Measurements from ENCODE around the gene CAMK1D.
"Not testable (repeated sequence)": the region's sequence is repeated elsewhere in the genome, so short reads cannot be mapped to it uniquely, and the experiment has no call there.

The CAMK1D gene

DNA sequence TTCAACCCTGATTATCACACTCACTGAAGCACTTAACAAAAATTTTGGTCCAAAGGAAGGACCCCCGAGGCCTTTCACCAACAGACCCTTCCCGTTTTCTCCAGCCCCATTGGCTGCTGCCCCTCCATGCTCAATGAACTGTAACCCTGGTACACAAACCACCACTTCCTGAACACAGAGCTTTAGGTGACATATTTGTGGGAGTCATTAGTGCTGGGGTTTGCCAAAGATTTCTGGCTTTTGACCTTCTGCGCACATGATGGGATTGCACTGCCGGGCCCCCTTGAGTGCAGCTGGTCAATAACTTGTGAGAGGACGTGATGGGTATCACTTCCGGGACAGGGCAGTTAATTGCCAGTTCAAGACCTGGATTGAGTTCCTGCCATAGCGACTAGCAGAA lies 9.0 kb upstream of the CAMK1D start:
- DNase-seq (ENCODE audit: low read depth in 2 of 3, low spot score in 2 of 3) = no peak

DNA sequence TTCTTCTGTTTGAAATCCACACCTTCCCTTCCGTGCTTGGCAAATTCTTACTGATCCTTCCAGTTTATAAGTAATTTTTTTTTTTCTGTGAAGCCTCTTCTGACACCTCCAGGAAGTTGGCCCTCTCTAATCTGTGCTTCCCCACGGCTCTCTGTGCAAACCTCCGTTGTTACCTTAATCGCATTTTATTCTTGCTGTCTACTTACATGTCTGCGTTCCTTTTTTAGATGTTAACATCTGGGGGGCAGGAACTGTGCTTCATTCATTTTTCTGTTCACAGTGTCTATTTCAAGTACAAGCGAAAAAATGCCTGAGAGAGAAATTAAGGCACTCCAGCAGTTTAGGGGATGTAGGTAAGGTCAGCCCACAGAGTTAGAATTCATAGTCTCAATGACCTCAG lies 8.4 kb upstream of the CAMK1D start:
- no peak for DNase-seq (ENCODE audit: low read depth in 2 of 3, low spot score in 2 of 3)

DNA sequence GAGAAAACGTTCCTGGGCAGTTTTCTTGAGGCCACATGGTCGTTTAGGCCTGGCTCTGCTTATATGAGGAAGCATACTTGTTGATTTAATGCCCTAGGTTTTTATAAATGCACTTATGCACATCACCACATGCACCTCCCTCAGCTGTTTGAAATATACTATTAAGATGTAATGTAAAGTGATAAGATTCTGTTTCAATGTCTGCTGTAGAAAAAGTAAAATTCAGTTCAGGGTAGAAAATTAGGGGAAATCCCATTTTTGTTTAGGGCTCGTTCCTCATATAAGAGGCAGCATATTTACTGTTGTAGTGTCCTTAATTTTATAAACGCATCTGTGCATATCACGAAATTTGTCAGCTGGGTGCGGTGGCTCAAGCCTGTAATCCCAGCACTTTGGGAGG lies 7.8 kb upstream of the CAMK1D start:
- no peak for DNase-seq (ENCODE audit: low read depth in 2 of 3, low spot score in 2 of 3)

DNA sequence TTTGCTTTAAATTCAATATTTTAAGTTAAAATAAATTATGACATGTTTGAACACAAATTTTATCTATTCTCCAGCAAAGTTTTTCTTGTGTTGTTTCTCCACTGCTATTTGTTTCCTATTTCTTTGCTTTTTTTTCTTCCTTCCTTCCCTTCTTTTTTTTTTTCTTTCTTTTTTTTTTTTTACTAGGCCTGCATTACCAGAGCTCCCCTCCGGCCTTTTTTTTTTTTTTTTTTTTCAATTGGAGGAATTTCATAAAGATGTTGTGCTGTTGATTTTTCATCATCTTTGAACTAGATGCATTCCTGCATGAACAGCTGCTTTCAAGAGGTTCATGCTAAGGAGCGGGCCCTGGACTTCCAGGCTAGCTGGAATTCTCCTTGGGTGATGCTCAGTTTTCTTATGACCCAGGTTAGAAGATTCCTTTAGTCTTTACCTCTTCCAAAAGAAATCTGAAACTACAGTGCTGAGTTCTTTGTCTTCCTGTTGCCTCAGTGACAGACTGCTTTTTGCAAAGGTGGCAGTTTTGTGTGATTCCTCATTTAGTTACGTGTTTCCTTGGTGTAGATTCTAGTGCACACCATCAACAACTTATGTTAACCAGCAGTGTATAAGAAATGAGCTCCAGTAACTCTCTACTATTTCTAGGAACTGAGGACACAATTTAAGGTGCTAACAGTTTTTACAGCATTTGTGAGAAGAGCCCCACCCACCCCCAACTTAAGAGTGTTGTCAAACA lies 4.8 kb upstream of the CAMK1D start:
- DNase-seq (ENCODE audit: low read depth in 2 of 3, low spot score in 2 of 3) = no peak

DNA sequence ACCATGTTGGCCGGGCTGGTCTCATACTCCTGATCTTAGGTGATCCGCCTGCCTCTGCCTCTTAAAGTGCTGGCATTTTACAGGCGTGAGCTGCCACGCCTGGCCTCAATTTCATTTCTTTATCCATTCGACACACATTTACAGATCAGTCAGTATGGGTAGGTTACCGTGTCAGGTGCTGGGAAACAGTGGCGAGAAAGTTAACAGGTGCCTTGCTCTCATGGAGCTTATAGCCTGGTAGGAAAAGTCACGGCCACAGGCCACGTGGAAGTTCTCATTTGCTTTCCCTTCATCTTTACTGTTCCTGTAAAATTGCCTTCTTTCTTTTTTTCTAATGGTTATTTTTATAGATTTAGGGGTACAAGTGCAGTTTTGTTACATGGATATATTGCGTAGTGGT lies 2.6 kb upstream of the CAMK1D start:
- DNase-seq (ENCODE audit: low read depth in 2 of 3, low spot score in 2 of 3) = no peak

DNA sequence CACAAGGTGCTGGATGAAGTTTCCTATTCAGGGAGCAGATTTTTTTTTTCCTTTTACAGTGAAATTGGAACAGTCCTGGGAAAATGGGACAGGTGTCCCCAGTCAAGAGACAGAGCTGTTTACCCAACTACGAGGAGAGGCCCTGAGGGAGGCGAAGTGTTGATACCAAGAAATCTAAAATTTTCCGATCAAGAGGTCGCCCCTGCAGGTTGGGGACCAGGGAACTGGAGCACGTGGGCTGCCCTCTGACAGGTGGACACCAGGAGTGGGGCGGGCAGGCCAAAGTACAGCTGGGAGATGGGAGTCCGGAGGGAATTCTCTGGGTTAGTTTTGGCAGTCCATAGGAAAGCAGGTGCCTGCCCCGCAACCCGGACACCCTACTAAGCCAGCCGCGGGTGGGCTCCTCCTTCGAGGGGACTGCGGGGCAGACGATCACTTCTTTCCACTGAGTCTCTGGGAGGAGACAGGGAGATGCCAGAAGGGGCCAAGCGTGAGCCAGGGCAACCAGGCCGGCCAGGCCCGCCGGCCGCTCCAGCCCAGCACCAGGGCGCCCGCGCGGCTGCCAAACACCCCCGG lies 965 bp upstream of the CAMK1D start:
- DNase-seq (ENCODE audit: low read depth in 2 of 3, low spot score in 2 of 3) = no peak

DNA sequence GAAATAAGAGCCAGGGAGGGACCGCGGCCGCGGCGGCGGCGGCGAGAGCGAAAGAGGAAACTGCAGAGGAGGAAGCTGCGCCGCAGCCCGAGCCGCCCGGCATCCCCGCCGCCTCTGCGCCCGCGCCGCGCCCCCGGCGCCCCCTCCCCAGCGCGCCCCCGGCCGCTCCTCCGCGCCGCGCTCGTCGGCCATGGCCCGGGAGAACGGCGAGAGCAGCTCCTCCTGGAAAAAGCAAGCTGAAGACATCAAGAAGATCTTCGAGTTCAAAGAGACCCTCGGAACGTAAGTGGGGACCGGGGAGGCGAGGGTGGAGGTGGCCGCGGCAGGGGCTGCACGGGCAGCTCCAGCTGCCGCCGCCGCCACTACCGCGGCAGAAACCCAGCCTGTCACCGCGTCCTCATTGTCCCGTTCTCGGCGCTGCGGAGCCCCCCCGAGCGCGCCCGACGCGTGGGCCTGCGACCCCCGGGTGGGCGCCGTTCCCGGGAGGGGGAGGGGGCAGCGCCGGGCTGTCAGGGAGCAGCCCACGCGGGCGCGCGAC lies 351 bp downstream of the CAMK1D start:
- peak in 1 of 3 experiments; percentile 18 for DNase-seq (ENCODE audit: low read depth in 2 of 3, low spot score in 2 of 3)

DNA sequence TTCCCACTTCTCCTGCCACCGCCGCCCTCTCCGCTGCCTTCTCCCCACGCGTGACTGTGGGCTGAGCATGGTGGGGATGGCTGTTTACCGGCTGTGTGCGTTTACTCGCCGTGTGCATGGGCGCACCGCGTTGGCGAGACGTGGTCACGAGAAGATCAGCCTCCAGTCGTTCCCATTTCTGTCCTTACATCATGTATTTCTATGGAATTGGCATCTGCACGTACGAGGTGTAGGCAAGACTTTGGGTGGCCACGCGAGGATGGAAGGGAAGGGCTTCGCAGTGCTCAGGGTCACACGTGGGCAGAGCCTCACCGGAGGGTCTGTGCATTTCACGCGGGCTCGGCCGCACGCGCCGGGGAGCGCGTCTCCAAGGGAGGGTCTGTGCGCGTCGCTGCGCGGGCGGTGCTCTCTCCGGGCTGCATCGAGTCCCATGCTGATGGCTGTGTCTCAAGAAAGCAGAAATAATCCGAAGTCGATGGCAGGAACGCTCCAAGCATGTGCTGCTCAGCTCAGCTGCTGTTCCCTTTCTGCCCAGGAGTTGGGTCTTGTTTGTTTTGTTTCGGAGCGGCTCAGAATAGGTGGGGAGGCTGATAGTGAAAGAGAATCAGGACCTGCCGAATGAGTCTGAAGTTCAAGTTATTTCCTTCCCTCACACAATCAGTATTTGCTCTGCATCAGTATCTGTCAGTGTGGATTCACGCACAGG lies 973 bp downstream of the CAMK1D start:
- DNase-seq (ENCODE audit: low read depth in 2 of 3, low spot score in 2 of 3) = peak in 1 of 3 experiments; percentile 15

DNA sequence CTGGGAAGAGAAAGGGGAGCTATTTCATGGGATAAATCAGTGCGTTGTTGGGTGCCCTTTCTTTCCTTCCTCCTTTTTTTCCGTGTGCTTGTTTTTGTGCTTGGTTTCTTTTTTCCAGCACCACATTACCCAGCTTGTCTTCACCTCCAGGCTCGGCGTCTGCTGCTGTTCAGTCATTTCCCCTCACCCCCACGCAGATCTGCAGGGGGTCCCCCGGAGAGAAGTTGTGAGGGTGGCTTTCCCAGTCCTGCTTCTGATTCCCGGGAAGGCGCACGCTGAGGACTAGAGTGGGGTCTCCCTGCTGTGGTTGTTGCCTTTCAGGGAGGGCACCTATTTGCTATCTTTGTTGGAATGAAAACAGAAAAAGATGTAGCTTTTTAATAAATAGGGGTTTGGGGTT lies 1.6 kb downstream of the CAMK1D start:
- no peak for DNase-seq (ENCODE audit: low read depth in 2 of 3, low spot score in 2 of 3)

DNA sequence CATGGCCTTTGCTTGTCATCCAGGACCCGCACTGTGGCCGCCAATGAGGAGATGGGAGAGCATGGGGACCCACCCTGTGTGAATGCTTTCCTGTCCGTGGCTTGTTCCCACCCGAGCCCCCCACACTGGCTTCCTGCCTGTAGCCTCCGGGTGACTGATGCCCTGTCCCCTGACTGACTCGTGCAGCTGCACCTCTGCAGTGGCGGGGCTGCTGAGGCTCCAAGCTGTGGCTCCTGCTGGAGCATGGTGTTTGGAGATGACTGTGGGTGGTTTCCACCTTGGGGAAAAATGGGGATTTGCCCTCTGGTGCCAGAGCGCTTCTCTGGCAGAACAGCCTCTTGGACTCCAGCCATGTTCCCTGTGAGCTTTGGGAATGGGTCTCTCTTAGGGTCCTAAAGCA lies 2.1 kb downstream of the CAMK1D start:
- DNase-seq (ENCODE audit: low read depth in 2 of 3, low spot score in 2 of 3) = no peak

DNA sequence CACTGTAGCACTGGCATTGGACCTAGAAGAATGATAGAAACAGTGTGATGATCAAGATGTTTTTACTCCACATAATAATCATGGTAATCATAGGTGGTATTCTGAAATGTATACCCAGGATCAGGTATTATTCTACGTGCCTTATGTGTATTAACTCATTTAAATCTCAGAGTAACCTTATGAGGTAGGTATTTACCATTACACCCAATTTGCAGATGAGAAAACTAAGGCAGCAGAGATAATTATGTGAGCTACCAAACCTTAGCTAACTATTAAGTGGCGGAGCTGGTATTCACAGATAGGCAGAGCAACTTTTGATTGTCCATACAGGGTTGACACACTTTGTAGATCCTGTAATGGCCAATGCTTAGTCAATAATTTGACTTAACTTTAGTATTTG lies 2.5 kb downstream of the CAMK1D start:
- no peak for DNase-seq (ENCODE audit: low read depth in 2 of 3, low spot score in 2 of 3)

DNA sequence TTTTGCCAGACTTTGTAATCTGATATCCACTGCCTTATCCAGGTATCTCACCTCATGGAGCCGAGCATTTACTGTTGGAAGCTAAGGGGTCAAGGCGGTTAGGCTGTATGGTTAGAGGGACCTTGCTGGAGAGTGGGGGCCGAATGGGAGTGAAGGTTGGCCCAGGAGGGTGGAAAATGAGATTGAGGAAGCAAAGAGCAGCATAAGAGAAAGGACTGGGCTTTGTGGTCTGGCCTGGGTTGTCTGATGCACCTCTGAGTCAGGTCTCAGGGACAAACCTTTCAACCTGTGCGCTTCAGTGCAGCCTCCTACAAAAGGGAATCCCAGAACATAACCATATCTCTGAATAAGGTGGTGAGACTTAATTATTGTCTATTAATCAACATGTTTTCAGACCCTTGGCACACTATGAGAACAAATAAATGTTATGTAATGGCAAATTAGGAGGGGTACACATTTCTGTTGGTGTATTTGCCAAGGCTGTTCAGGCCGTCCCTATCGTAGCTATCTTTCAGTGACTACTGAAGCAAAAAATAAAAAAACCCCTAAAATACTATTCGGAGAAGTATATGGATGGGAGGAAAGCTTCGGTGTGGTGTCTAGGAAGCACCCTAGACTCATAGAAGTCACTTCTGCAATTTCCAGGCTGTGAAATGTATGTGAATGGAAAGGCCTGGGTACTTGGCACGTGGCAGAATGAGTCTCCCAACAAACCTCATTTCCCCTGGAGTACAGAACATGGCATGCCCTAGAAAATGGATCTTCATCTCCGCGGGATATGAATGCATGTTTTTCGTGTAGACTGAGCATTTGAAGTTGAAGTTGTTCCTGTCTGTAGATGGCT lies 4.3 kb downstream of the CAMK1D start:
- no peak for DNase-seq (ENCODE audit: low read depth in 2 of 3, low spot score in 2 of 3)

DNA sequence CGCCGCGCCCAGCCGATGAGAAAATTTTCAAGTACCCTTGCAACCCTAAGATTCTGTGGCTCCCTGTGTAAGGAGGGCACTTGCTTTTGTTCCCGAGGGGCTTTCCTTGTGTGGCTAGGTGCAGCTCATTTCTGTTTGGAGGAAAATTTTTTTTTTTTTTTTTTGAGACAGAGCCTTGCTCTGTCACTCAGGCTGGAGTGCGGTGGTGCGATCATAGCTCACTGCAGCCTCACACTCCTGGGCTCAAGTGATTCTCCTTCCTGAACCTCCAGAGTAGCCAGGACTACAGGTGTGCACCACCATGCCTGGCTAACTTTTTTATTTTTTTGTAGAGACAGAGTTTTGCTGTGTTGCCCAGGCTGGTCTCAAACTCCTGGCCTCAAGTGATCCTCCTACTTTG lies 5.3 kb downstream of the CAMK1D start:
- not testable (repeated sequence) for DNase-seq (ENCODE audit: low read depth in 2 of 3, low spot score in 2 of 3)

DNA sequence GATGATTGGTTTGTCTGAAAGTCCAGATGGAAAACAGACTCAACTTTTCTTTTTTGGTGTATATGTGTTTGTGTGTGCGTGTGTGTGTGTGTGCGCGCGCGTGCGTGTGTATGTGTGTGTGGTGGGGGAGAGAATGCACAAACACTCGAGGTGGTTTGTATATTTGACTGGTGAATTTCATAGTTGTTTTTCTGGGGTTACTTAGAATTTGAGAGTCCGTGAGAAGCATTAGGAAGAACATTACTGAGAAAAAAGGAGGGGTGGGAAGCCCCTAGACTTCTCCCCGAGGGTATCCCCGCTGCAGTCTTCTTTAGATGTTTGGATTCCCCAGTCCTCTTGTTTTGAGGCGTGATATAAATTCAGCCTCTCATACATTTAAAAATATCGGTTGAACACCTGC lies 6.0 kb downstream of the CAMK1D start:
- DNase-seq (ENCODE audit: low read depth in 2 of 3, low spot score in 2 of 3) = no peak

DNA sequence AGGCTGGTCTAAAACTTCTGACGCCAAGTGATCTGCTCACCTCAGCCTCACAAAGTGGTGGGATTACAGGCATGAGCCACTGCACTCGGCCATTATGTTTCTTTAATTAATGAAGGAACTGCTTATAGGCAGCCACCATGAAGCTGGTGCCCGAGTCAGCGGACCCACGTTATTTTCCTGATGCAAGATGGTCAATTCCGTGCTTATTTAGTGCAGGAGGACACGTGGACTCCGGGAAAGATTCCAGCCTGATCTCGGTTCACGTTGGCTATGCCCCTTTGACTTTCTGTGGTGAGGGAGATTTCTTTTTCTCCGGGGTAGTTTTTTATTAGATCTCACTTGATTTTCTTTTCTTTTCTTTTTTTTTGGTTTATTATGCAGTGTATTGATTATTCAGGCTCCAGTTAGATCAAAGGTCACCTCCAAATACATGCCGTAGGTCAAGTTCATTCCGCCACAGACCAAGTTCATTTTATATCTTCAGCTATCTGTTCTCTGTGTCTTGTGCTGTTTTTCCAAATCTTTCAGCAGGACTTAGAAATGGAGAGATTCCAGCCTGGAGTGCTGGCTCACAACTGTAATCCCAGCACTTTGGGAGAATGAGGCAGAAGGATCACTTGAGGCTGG lies 8.3 kb downstream of the CAMK1D start:
- no peak for DNase-seq (ENCODE audit: low read depth in 2 of 3, low spot score in 2 of 3)

DNA sequence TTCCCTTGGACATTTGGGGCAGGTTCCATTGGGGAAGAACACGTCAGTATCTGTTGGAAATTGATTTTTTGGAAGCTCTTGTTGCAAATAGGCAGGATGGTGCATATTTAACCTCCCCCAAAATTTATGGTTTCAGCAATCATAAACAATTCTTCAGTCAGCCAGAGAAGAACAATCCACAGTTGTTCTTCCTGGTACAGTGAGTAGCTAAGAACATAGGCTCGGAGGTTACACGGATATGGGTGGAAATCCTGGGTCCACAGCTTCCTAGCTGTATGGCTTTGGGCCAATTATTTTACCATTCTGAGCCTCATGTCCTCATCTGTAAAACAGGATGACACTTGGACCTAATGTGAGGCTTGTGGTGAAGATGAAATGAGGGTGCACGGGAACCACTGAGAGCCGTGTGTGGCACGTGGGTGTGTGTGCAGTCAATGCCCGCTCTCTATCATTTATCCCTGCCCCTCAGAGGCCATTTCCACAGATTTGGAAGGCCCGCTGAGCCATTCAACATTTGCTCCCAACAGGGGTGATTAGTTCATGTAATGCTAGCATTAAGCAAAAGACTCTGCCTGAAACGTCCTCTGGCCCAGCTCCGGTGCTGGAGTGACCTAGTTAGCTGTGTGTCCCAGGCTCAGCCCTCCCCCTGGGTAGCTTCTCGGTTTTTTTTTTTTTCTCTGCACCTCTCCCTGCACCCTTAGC lies 9.7 kb downstream of the CAMK1D start:
- DNase-seq (ENCODE audit: low read depth in 2 of 3, low spot score in 2 of 3) = no peak

DNA sequence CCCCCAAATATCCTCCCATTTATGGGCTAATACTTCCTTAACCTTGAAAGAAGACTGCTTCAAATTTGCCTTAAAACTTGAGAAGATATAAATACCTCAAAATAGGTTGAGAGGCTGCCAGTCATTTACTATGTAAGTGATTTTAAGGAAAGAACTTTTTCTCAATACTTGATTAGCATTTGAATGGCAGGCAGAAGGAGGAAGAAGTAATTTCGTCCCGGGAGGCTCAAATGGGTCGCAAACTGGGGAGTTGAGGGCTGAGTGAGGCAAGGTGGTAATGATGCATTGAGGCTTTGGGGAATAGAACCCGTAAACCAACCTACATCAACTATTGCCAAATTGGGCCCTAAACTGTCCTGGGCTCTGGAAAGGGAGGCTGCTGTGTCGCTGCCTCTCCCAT lies 11.1 kb downstream of the CAMK1D start:
- no peak for DNase-seq (ENCODE audit: low read depth in 2 of 3, low spot score in 2 of 3)

DNA sequence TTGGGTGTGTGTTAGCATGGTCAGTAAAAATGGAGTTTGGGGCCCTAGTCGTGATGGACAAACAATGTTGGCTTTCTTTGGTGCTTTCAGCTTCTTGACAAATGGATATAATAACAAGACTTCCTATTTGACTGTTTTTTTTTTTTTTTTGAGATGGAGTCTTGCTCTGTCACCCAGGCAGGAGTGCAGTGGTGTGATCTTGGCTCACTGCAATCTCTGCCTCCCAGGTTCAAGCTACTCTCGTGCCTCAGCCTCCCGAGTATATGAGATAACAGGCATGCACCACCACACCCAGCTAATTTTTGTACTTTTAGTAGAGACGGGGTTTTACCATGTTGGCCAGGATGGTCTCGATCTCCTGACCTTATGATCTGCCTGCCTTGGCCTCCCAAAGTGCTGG lies 11.8 kb downstream of the CAMK1D start:
- not testable (repeated sequence) for DNase-seq (ENCODE audit: low read depth in 2 of 3, low spot score in 2 of 3)

DNA sequence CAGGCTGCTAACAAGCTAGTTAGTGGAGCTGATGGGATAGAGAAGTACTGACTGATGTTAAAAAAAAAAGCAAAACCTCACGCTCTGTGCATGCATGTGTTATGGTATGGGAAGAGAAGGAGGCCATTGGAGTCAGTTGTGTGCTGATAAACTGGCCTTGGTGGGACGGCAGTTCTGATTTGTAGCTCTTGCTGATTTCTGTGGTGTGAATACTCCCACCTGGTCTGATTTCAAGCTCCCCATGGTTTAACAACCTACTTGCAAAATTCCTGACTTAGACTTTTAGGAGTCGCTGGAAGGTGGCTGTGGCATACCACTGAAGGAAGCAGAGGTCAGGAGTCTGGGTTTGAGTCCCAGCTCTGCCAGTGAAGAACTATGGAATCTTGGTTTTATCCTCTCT lies 15.2 kb downstream of the CAMK1D start:
- no peak for DNase-seq (ENCODE audit: low read depth in 2 of 3, low spot score in 2 of 3)

DNA sequence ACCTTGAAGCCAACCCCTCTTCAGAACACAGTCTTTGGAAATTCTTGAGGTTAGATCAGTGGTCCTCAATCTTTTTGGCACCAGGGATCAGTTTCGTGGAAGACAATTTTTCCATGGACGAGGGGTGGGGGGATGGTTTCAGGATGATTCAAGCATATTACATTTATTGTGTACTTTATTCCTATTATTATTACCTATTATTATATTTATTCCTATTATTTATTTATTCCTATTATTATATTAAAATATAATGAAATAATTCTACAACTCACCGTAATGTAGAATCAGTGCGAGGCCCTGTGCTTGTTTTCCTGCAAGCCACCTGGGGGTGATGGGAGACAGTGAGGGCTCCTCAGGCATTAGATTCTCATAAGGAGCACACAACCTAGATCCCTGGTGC lies 17.9 kb downstream of the CAMK1D start:
- no peak for DNase-seq (ENCODE audit: low read depth in 2 of 3, low spot score in 2 of 3)
